GM19351 (cell line): ENCODE measurements around the gene SMIM32.

ENCODE experiments used
- ATAC-seq: cut with Tn5 transposase; IDR thresholded peaks from one replicate; pipeline ENCODE4 v1.9.1; 2021; ENCODE audit warnings: mild to moderate bottlenecking, moderate library complexity; ENCODE audit not compliant: unreplicated experiment

SMIM32 gene

GRCh38 chr5:136208916-136209315, 16.0 kb upstream of the SMIM32 start:
- ATAC-seq: no peak

GRCh38 chr5:136207631-136208030, 14.7 kb upstream of the SMIM32 start:
- no peak for ATAC-seq

GRCh38 chr5:136206361-136206760, 13.4 kb upstream of the SMIM32 start:
- ATAC-seq: no peak

- no peak for ATAC-seq
Observed at GRCh38 chr5:136205941-136206340, 13.0 kb upstream of the SMIM32 start.

- no peak for ATAC-seq
Observed at GRCh38 chr5:136205061-136205702, 12.2 kb upstream of the SMIM32 start.

GRCh38 chr5:136203303-136203922, 10.5 kb upstream of the SMIM32 start:
- no peak for ATAC-seq

- ATAC-seq: no peak
Observed at GRCh38 chr5:136202469-136203205, 9.7 kb upstream of the SMIM32 start.

- ATAC-seq: no peak
Observed at GRCh38 chr5:136201870-136202269, 8.9 kb upstream of the SMIM32 start.

- ATAC-seq: no peak
Observed at GRCh38 chr5:136200761-136201160, 7.8 kb upstream of the SMIM32 start.

- ATAC-seq: no peak
Observed at GRCh38 chr5:136200130-136200529, 7.2 kb upstream of the SMIM32 start.

- no peak for ATAC-seq
Observed at GRCh38 chr5:136199408-136199807, 6.4 kb upstream of the SMIM32 start.

GRCh38 chr5:136198453-136198852, 5.5 kb upstream of the SMIM32 start:
- no peak for ATAC-seq

- no peak for ATAC-seq
Observed at GRCh38 chr5:136197462-136198142, 4.6 kb upstream of the SMIM32 start.

GRCh38 chr5:136195971-136196820, 3.2 kb upstream of the SMIM32 start:
- no peak for ATAC-seq

GRCh38 chr5:136194576-136194975, 1.6 kb upstream of the SMIM32 start:
- ATAC-seq: no peak

- ATAC-seq: no peak
Observed at GRCh38 chr5:136193322-136193935, 467 bp upstream of the SMIM32 start.

GRCh38 chr5:136192015-136192525, 892 bp downstream of the SMIM32 start:
- no peak for ATAC-seq

GRCh38 chr5:136191304-136192014, 1.5 kb downstream of the SMIM32 start:
- no peak for ATAC-seq

- ATAC-seq: no peak
Observed at GRCh38 chr5:136190904-136191303, 2.1 kb downstream of the SMIM32 start.
